IPS-20b (cell line): ENCODE measurements around the gene OXER1.

Experiments
- H3K27ac ChIP-seq: one replicate; pipeline ENCODE4 v1.5.1; 2013; ENCODE audit warnings: low read length
- H3K27me3 ChIP-seq: 2 replicates; pipeline ENCODE4 v1.6.1; 2013; ENCODE audit warnings: mild to moderate bottlenecking, low read length, inconsistent platforms; ENCODE audit not compliant: insufficient read depth
- H3K36me3 ChIP-seq: 2 replicates; pipeline ENCODE4 v1.6.1; 2013; ENCODE audit warnings: low read depth, mild to moderate bottlenecking, inconsistent platforms, low read length, moderate library complexity; ENCODE audit not compliant: insufficient read depth
- H3K4me1 ChIP-seq: 2 replicates; pipeline ENCODE4 v1.6.1; 2013; ENCODE audit warnings: mild to moderate bottlenecking, control low read depth, inconsistent platforms, low read length, moderate library complexity; ENCODE audit not compliant: insufficient read depth
- H3K4me3 ChIP-seq: 2 replicates; pipeline ENCODE4 v1.5.1; 2013; ENCODE audit warnings: mild to moderate bottlenecking, low read length, inconsistent platforms
- H3K9ac ChIP-seq: 2 replicates; pipeline ENCODE4 v1.6.1; 2013; ENCODE audit warnings: low read depth, mild to moderate bottlenecking, inconsistent platforms, low read length, moderate library complexity
- H3K9me3 ChIP-seq: 2 replicates; pipeline ENCODE4 v1.6.1; 2013; ENCODE audit warnings: mild to moderate bottlenecking, low read depth, low read length, inconsistent platforms; ENCODE audit not compliant: insufficient read depth

OXER1 gene

DNA sequence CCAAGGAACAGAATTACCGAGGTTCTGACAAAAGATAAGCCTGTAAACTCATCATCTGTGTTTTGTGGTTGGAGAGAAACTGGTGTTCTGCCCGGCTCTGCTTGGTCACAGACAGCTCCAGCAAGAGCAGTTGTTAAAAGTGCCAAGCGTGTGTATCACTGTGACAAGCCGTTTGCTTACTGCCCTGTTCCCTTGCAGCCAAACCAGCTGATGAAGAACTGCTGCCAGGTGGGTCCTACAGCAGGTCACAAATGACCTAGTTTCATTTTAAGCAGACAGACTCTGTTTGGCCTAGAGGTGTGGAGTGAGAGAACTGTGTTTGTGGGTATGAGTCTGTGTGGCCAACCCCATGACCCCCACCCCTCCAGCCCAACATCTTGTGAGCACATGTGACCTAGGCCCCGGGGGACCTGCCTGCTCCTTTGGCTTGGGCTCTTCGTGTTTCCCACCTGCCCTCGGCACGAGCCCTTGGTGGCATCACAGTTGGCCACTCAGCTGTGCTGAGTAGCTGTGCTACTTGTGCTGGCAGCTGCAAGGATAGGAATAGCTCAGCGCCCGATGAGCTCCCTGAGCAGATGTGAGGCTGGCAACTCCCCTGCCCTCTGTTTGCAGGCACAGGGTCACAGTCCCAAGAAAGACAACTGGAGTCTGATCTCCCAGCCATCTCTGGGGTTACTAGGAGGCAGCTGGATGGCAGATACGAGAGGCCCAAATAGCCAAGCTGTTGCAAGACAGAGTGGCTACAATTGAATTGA, 9.7 kb downstream of the OXER1 start:
- H3K9ac ChIP-seq: no peak overlapping the region

DNA sequence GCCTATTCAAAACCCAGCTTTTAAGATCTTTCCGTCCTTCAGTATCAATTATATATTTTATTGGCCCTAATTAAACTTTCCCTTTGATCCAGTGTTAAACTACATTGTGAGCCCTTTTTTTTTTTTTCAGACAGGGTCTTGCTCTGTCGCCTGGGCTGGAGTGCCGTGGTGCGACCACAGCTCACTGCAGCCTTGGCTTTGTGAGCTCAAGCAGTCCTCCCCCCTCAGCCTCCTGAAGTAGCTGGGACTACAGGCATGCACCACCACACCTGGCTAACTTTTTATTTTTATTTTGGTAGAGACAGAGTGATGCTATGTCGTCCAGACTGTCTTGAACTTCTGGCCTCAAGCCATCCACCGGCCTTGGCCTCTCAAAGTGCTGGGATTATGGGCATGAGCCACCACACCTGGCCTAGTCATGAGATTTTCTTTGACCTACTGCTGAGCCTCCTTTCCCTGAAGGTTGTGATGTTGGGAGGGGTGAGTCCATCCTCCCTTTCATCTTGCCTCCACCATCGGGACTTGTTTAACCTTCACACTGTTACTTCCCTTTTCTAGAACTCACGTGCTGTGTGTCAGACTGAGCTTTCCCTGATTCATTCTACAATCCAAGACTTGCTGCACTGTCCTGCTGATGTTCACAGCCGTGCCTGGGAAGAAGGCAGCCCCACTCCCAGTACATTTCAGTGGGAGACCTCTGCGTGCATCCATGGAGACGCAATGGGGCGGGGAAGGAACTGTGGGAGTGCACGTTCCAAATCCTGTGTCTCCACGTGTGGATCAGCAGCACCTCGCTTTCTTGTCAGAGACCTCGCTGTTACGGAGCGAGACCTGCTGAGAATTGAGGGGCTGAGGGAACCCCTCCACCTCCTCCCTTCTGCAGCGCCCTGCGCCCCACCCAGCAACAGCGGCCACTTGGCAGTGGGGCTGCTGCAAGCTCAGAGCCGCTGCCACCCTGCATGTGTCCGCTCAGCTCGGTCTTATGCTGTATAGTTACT, 10.8 kb downstream of the OXER1 start:
- Histone ChIP-seq H3K4me1 (no peaks in the 10 kb centered on the region), H3K4me3 (no peak overlapping the region), H3K27me3 (no peaks in the 10 kb centered on the region), H3K9me3 (no peaks in the 10 kb centered on the region), H3K36me3 (no peaks in the 10 kb centered on the region), H3K27ac (no peak overlapping the region), H3K9ac (no peak overlapping the region)

More for the DNA sequence above, 9.7 kb downstream of the OXER1 start:
- Histone ChIP-seq H3K4me3 (no peak overlapping the region), H3K9me3 (no peaks in the 10 kb centered on the region), H3K27me3 (no peaks in the 10 kb centered on the region), H3K4me1 (no peaks in the 10 kb centered on the region), H3K27ac (no peak overlapping the region), H3K36me3 (no peaks in the 10 kb centered on the region)

DNA sequence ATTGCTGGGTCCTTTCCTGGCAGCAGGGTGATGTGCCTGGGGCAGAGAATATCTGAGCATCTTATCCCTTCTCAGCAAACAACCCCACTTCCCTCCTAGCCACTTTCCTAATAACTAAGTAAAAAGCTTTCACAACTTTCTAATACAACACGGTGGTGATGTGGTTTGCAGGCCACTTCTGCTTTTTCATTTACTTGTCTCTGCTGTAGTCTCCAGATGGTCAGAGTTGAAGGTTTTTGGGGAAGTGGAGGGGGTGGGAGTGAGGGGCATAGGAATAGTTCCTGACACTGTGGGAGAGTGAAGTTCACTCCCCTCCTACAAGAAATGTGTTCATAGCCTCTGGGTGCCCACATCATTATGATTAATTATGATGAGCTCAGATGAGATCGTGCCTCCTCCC, 11.6 kb downstream of the OXER1 start:
- Histone ChIP-seq H3K36me3 (no peaks in the 10 kb centered on the region), H3K27ac (no peak overlapping the region), H3K27me3 (no peaks in the 10 kb centered on the region), H3K4me3 (no peak overlapping the region), H3K9me3 (no peaks in the 10 kb centered on the region), H3K4me1 (no peaks in the 10 kb centered on the region), H3K9ac (no peak overlapping the region)

DNA sequence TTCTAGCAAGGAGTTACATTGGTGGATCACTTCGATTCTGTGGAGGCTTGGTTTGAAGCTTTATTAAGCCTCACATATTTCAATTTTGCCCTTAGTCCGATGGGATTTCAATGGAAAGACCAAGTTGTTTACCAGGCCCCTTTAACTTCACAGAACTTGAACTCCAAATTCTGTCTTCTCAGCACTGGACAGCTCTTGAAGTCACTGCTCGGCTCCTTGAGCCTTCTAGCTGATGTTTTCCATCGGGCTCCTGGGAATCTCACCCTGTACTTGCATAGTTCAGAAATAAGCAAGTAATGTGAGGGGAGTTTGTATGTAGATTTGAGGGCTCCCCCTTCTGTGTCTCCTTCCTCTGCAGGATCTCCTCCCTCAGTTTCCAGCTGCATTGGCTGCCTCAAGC, 15.1 kb downstream of the OXER1 start:
- Histone ChIP-seq H3K9ac (no peak overlapping the region), H3K9me3 (no peaks in the 10 kb centered on the region), H3K4me1 (no peaks in the 10 kb centered on the region), H3K4me3 (no peak overlapping the region), H3K36me3 (no peaks in the 10 kb centered on the region), H3K27ac (no peak overlapping the region), H3K27me3 (no peaks in the 10 kb centered on the region)

DNA sequence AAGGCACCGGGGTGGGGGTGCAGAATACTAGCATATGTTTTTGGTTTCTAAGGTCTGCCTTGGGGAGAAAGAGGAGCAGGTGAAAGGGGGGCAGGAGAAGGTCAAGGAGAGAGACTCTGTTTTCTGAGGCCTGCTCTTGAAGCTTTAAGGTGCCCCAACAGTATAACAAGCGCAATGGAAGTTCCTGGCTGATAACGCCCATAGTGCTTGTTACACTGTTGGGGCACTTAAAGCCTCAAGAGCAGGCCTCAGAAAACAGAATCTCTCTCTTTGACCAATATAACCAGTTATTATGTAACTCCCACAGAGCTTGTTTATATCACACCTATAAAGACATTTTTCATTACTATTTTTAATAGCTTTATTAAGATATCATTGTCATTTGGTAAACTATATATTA, 16.5 kb downstream of the OXER1 start:
- H3K27me3 ChIP-seq: no peaks in the 10 kb centered on the region
- H3K4me3 ChIP-seq: no peak overlapping the region
- H3K36me3 ChIP-seq: no peaks in the 10 kb centered on the region
- no peaks in the 10 kb centered on the region for H3K9me3 ChIP-seq
- H3K27ac ChIP-seq: no peak overlapping the region
- H3K4me1 ChIP-seq: no peaks in the 10 kb centered on the region
- H3K9ac ChIP-seq: no peak overlapping the region

DNA sequence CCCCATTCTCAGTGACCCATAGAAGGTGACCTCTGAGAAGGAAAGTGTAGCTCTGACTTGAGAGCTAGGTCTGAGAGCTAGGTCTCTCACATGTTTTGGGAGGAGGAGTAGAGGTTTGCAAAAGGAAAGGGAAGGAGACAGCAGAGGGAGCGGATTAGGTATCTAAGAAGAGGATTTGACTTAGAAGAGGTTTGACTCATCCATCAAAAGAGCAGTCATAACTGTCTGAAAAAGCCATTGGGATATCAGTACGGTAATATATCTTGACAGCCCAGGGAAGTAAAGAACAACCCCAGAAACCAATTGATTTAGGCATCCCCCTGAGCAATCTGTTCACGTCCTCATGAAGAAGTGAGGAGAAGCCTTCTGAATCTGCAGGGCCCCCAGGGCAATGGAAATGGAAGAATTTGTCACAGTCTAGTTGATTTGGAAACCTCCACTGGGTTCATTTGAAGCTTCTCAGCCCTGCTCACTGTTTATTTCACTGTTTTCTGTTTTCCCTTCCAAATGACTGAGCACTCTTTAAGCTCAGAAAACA, 19.3 kb downstream of the OXER1 start:
- no peaks in the 10 kb centered on the region for H3K9me3 ChIP-seq
- H3K4me3 ChIP-seq: no peak overlapping the region
- H3K9ac ChIP-seq: no peak overlapping the region
- H3K27ac ChIP-seq: no peak overlapping the region
- peaks cover 8% of the 10 kb centered on the region; the same call in 1 of the 2 replicates for H3K36me3 ChIP-seq
- H3K27me3 ChIP-seq: no peaks in the 10 kb centered on the region
- no peaks in the 10 kb centered on the region for H3K4me1 ChIP-seq

DNA sequence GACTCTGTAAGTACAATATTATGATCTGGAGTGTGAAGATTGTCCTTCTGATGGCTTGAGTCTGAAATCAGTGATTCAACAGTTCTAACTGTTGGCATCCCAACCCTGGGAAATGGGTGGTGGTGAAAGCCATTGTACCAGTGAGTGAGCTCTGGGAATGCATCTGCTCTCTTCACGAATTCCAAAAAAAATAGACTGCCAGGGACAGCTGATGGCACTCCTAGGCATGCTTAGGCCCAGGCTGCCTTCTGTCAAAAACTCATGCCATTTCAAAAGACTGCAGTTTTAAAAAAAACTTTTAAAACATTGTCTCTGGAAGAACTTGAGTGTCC, 20.3 kb downstream of the OXER1 start:
- no peaks in the 10 kb centered on the region for H3K27me3 ChIP-seq
- no peak overlapping the region for H3K9ac ChIP-seq
- H3K4me3 ChIP-seq: no peak overlapping the region
- H3K27ac ChIP-seq: no peak overlapping the region
- H3K36me3 ChIP-seq: peaks cover 8% of the 10 kb centered on the region; the same call in 1 of the 2 replicates
- no peaks in the 10 kb centered on the region for H3K9me3 ChIP-seq
- no peaks in the 10 kb centered on the region for H3K4me1 ChIP-seq

DNA sequence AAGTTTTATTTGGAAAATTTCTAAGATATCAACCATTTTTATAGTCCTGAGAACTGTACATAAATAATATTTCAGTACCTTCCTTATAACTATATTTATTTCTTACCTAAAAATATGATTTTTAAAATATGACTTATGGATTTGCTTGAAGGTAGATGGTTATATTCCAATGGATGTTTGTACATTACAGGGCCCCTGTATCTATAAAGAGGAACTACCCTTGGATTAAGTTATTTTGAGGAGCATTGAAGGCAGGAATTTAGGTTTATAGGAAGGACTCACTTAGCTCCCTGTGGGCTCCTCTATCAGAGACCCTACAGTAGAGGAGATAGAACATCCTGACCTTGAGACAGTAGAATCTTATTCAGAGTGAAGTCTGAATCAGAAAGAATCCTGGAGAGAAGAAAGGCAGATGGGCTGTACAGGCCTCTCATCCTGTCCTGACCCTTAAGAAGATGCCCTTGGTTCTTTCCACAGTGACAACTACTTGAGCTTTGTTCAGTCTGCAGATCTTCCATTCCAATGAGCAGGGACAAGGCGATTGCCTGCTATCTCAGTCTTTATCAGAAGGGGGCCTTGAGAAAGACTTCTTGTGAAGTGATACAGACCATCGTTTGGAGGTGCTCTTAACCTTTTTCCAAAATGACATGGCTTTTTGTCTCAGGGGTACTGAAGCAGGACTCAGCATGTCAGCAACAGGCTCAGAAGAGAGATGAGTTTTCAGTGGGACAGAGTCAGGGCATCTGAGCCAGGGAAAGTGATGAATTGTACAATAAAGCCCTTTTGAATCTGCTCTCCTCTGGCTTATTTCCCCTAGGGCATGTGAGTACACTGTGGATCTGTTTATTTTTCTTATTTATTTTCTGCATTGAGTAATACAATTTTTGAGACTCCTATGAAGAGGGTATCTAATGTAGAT, 20.9 kb downstream of the OXER1 start:
- Histone ChIP-seq H3K27ac (no peak overlapping the region), H3K4me3 (no peak overlapping the region), H3K27me3 (no peaks in the 10 kb centered on the region), H3K9ac (no peak overlapping the region), H3K4me1 (no peaks in the 10 kb centered on the region), H3K9me3 (no peaks in the 10 kb centered on the region), H3K36me3 (peaks cover 8% of the 10 kb centered on the region; the same call in 1 of the 2 replicates)

DNA sequence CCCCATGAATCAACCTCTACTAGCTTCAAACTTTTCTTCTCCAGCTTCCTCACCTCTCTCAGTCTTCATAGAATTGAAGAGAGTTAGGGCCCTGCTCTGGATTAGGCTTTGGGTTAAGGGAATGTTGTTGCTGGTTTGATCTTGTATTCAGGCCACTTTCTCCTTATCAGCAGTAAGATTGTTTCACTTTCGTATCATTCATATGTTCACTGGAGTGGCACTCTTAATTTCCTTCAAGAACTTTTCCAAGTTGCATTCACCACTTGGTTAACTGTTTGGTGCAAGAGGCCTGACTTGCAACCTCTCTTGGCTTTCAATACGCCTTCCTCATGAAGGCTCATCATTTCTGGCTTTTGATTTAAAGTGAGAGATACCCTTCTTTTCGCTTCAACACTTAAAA, 22.8 kb downstream of the OXER1 start:
- Histone ChIP-seq H3K9me3 (no peaks in the 10 kb centered on the region), H3K9ac (no peak overlapping the region), H3K27me3 (no peaks in the 10 kb centered on the region), H3K36me3 (peaks cover 8% of the 10 kb centered on the region; the same call in 1 of the 2 replicates), H3K4me3 (no peak overlapping the region), H3K4me1 (no peaks in the 10 kb centered on the region), H3K27ac (no peak overlapping the region)

DNA sequence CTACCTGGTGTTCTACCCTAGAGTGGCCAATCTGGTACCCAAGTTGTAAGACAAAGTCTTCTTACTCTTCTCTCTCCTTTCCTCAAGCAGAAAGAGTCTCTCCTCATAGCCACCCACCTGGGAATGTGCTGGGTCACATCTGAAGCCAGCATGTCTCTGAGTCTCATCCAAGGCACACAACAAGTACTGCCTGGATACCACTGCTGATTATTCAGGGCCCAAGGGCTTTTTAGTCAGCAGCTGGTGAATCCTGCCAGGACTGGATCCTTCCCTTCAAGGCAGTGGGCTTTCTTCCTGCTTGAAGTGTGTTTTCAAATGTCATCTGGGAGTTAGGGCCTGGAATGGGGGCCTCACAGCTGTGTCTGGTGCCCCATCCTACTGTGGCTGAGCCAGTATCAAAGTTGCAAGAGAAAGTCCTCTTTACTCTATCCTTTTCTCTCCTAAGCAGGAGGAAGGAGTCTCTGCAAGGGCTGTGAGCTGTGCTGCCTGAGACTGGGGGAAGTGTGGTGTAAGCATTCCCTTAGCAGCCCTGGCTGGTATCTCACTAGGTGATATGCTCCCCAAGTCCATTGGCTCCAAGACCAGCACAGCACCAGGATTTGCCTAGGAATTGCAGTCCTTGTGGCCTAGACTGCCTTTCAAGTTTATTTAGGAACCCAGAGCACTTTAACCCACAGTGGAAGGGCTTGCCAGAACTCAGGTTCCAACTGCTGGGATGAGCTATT, 27.2 kb downstream of the OXER1 start:
- Histone ChIP-seq H3K4me3 (no peak overlapping the region), H3K9ac (no peak overlapping the region), H3K27ac (no peak overlapping the region), H3K27me3 (no peaks in the 10 kb centered on the region), H3K36me3 (peaks cover 8% of the 10 kb centered on the region; the same call in 1 of the 2 replicates), H3K9me3 (0 out of 2 replicates have a peak, but pooled peaks cover 4% of the 10 kb centered on the region), H3K4me1 (no peaks in the 10 kb centered on the region)
